HG02981 (cell line): ENCODE data around the gene MAST1.

Source experiments
- ATAC-seq: cut with Tn5 transposase; IDR thresholded peaks from one replicate; pipeline ENCODE4 v1.9.1; 2021; ENCODE audit warnings: mild to moderate bottlenecking, moderate library complexity; ENCODE audit not compliant: unreplicated experiment

Gene MAST1

GRCh38 chr19:12867120-12868099 is 29.1 kb downstream of the MAST1 start:
- no peak for ATAC-seq

- ATAC-seq: no peak
Observed at GRCh38 chr19:12868540-12869112, 30.3 kb downstream of the MAST1 start.

- ATAC-seq: no peak
Observed at GRCh38 chr19:12871681-12872080, 33.4 kb downstream of the MAST1 start.

GRCh38 chr19:12872255-12872654 is 33.9 kb downstream of the MAST1 start:
- ATAC-seq: no peak

GRCh38 chr19:12872941-12873890 is 34.9 kb downstream of the MAST1 start:
- ATAC-seq: no peak

- no peak for ATAC-seq
Observed at GRCh38 chr19:12873891-12874745, 35.8 kb downstream of the MAST1 start.

- ATAC-seq: no peak
Observed at GRCh38 chr19:12875086-12875485, 36.8 kb downstream of the MAST1 start.

GRCh38 chr19:12880551-12881171 is 42.3 kb downstream of the MAST1 start:
- peak; percentile 7 for ATAC-seq

- ATAC-seq: peak; percentile 80
Observed at GRCh38 chr19:12881172-12881808, 43.0 kb downstream of the MAST1 start, which contains the start of gene DNASE2. TSS of gene DNASE2 (minus strand) at chr19:12881449. CDS start at chr19:12881375, 74 bp downstream.

- no peak for ATAC-seq
Observed at GRCh38 chr19:12882589-12882988, 44.3 kb downstream of the MAST1 start.

GRCh38 chr19:12884202-12884601 is 45.9 kb downstream of the MAST1 start:
- ATAC-seq: no peak

- no peak for ATAC-seq
Observed at GRCh38 chr19:12884627-12884925, 46.3 kb downstream of the MAST1 start.

- ATAC-seq: no peak
Observed at GRCh38 chr19:12884926-12885748, 46.8 kb downstream of the MAST1 start.

GRCh38 chr19:12885749-12886650 is 47.7 kb downstream of the MAST1 start:
- no peak for ATAC-seq

- ATAC-seq: no peak
Observed at GRCh38 chr19:12886651-12886968, 48.3 kb downstream of the MAST1 start.

GRCh38 chr19:12886969-12887747 is 48.8 kb downstream of the MAST1 start, which contains the start of gene KLF1:
TSS of gene KLF1 (minus strand) at chr19:12887201. CDS start at chr19:12887140, 61 bp downstream.
- no peak for ATAC-seq
